Endothelial cell of umbilical vein (primary cell): ENCODE results near the gene FGFRL1. TPM values are rescaled to one million over a fixed set of nuclear protein-coding genes. Genes with fewer than 3 reads are reported as not detected.

Experiments
- BruUV-seq: library from RNA; stranded (reverse); fragments of 400-500 nt; replicated peaks from 2 replicates; lab custom pipeline; 2021; lab: Mats Ljungman, UMichigan
- CTCF ChIA-PET: fragments of 300-600, 350-600 bp; sonication (Branson Sonifier 250); formaldehyde crosslinking; loops from one replicate; lab custom pipeline; 2021; ENCODE audit warnings: antibody characterized with exemption, inconsistent platforms; lab: Charles Lee
- POLR2A ChIA-PET: fragments of 300-600, 350-600 bp; sonication (Branson Sonifier 250); formaldehyde crosslinking; loops from one replicate; lab custom pipeline; 2021; ENCODE audit warnings: antibody characterized with exemption, inconsistent platforms; lab: Charles Lee
- DNase-seq: peaks from one replicate; pipeline ENCODE4 v3.0.0-alpha.2; 2011; ENCODE audit warnings: low read depth, low spot score
- FAIRE-seq: peaks from 2 replicates; lab custom pipeline; 2011; peaks lifted over from hg19 to GRCh38; lab: Jason Lieb, UNC
- H2AFZ ChIP-seq: 2 replicates; pipeline ENCODE4 v1.6.0; 2012; ENCODE audit warnings: low read depth, low read length, control low read depth, inconsistent platforms
- H3K27ac ChIP-seq: 2 replicates; pipeline ENCODE4 v1.5.1; 2011; ENCODE audit warnings: low read depth, mild to moderate bottlenecking, control low read depth, low read length, moderate library complexity; ENCODE audit not compliant: insufficient read depth
- H3K27me3 ChIP-seq, 2 experiments: 2 replicates each; pipeline versions ENCODE4 v1.6.0 to v1.6.1; 2011; ENCODE audit warnings: low read length in 2 of 2, mixed read lengths in 1 of 2; ENCODE audit not compliant: control insufficient read depth in 2 of 2, insufficient read depth in 2 of 2
- H3K36me3 ChIP-seq, 2 experiments: 2 replicates in 1 of 2; 3 replicates in 1 of 2; pipeline ENCODE4 v1.5.1; 2011; ENCODE audit warnings: low read length in 2 of 2, mild to moderate bottlenecking in 1 of 2, moderate library complexity in 1 of 2; ENCODE audit not compliant: control insufficient read depth in 2 of 2, insufficient read depth in 2 of 2; ENCODE audit errors: extremely low read depth in 1 of 2
- H3K4me1 ChIP-seq: 3 replicates; pipeline ENCODE4 v1.5.1; 2011; ENCODE audit warnings: mild to moderate bottlenecking, low read length; ENCODE audit not compliant: control insufficient read depth, insufficient read depth; ENCODE audit errors: extremely low read depth
- H3K4me2 ChIP-seq: 2 replicates; pipeline ENCODE4 v1.6.1; 2011; ENCODE audit warnings: low read length, control low read depth, mixed read lengths; ENCODE audit not compliant: insufficient read depth
- H3K4me3 ChIP-seq, 3 experiments: fragments of 200-600 bp in 1 of 3; sonication (generic), shearing (Covaris generic) in 1 of 3; replicated peaks in 1 of 3; 2 replicates each; pipeline ENCODE4 v1.5.1; 2011 to 2016; ENCODE audit warnings: control low read depth in 3 of 3, low read length in 3 of 3, mild to moderate bottlenecking in 2 of 3, inconsistent platforms in 1 of 3, low read depth in 1 of 3, moderate library complexity in 1 of 3; ENCODE audit not compliant: insufficient read depth in 1 of 3
- H3K79me2 ChIP-seq: 2 replicates; pipeline ENCODE4 v1.6.0; 2012; ENCODE audit warnings: low read length, inconsistent platforms; ENCODE audit not compliant: control insufficient read depth, insufficient read depth
- H3K9ac ChIP-seq: replicated peaks from 2 replicates; pipeline ENCODE3; 2011; ENCODE audit warnings: low read length, control low read depth; ENCODE audit not compliant: insufficient read depth; ENCODE audit errors: extremely low read depth
- H3K9me1 ChIP-seq: replicated peaks from 3 replicates; pipeline ENCODE4 v1.6.0; 2011; ENCODE audit warnings: mild to moderate bottlenecking, low read length; ENCODE audit not compliant: control insufficient read depth, insufficient read depth; ENCODE audit errors: extremely low read depth
- H3K9me3 ChIP-seq: replicated peaks from 2 replicates; pipeline ENCODE4 v1.5.1; 2012; ENCODE audit warnings: low read length, inconsistent platforms; ENCODE audit not compliant: control insufficient read depth, insufficient read depth
- H4K20me1 ChIP-seq: replicated peaks from 2 replicates; pipeline ENCODE3; 2011; ENCODE audit warnings: mild to moderate bottlenecking, low read length; ENCODE audit not compliant: control insufficient read depth, insufficient read depth; ENCODE audit errors: extremely low read depth
- FOS ChIP-seq: IDR thresholded peaks from 2 replicates; pipeline ENCODE4 v1.6.1; 2011; ENCODE audit warnings: mild to moderate bottlenecking, low read length, moderate library complexity, borderline replicate concordance; ENCODE audit not compliant: insufficient read depth
- JUN ChIP-seq: IDR thresholded peaks from 2 replicates; pipeline ENCODE4 v1.6.1; 2011; ENCODE audit warnings: borderline replicate concordance, low read depth; ENCODE audit not compliant: insufficient read length, insufficient read depth
- POLR2A ChIP-seq: IDR thresholded peaks from 2 replicates; pipeline ENCODE4 v1.6.1; 2012; ENCODE audit warnings: low read depth, mild to moderate bottlenecking, control low read depth, low read length
- POLR2AphosphoS5 ChIP-seq: IDR thresholded peaks from 2 replicates; pipeline ENCODE4 v1.6.1; 2012; ENCODE audit warnings: low read depth, mild to moderate bottlenecking, control low read depth, low read length, moderate library complexity; ENCODE audit not compliant: insufficient read depth
- dilution Hi-C: fragments of 300-500 bp; cut with MboI; formaldehyde crosslinking; loops from one replicate; pipeline ENCODE4 v1.15.0; 2019; ENCODE audit warnings: low sequenced_read_pairs; ENCODE audit not compliant: extremely low pct_ligation_motif_present
- intact Hi-C: fragments of 100-400 bp; cut with micrococcal nuclease; formaldehyde crosslinking; loops from one replicate; pipeline ENCODE4 v1.10.0; 2022
- polyA plus RNA-seq, 4 experiments: library from polyadenylated mRNA; depleted of rRNA in 3 of 4; stranded (reverse) in 3 of 4; unstranded in 1 of 4; fragments of >200 nt; gene quantifications; 2 replicates each; pipeline versions ENCODE4 v1.2.1 to v1.2.3, GENCODE V29; 2011 to 2012; ENCODE audit warnings: missing spikeins in 1 of 4
- total RNA-seq: library from RNA; stranded (reverse); gene quantifications from 2 replicates; pipeline ENCODE4 v1.2.3, GENCODE V29; 2021
- TF ChIP-seq, protein P1 (sequence below), 2 donors: IDR thresholded peaks; 1 replicate in 1 of 2; 2 replicates in 1 of 2; pipeline ENCODE4 v1.5.1; 2011; ENCODE audit warnings: low read length in 2 of 2, mild to moderate bottlenecking in 2 of 2, moderate library complexity in 2 of 2, control low read depth in 1 of 2, inconsistent platforms in 1 of 2, low read depth in 1 of 2; ENCODE audit not compliant: insufficient read depth in 1 of 2; ENCODE audit errors: extremely low read depth in 1 of 2
- TF ChIP-seq, protein P2 (sequence below): IDR thresholded peaks from 2 replicates; pipeline ENCODE4 v1.6.1; 2011; ENCODE audit not compliant: insufficient read depth, insufficient read length

The FGFRL1 gene
- total and polyA plus RNA-seq, 2 donors (not counting 3 experiments of a cell fraction or from before 2014, with no cell fraction given), result 33.3 to 74.6 TPM

DNA sequence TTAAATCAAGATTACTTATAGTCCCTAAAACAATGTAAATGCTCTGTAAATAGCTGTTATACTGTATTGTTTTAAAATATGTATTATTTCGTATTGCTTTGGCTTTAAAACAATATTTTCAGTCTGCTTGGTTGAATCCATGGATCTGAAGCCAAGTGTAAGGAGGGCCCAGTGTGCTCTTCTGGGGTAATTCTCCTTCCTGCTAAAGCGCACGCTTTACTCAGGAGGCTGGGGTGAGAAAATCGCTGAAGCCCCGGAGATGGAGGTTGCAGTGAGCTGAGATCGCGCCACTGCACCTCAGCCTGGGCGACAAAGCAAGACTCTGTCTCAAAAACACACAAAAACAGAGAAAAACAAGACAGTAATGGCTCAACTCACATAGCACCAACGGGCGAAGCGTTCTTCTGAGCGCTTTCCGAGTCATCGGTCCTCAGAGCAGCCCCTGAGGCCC lies 25.0 kb upstream of the FGFRL1 start:
- Histone ChIP-seq H3K79me2 (no peaks in the 10 kb centered on the region), H3K4me1 (peaks cover 15% of the 10 kb centered on the region), H3K27ac (peak overlapping the region; percentile 25), H4K20me1 (no peaks in the 10 kb centered on the region), H3K9me3 (no peaks in the 10 kb centered on the region), H3K4me2 (peak overlapping the region; percentile 92), H3K27me3 (no peaks in the 10 kb centered on the region), H2AFZ (peak overlapping the region; percentile 95), H3K36me3 (peaks cover 0 to 2% of the 10 kb centered on the region in 2 experiments), H3K9ac (peak overlapping the region; percentile 41), H3K9me1 (no peaks in the 10 kb centered on the region), H3K4me3 (peak overlapping the region; percentile 67 to 89 (median 74))
- ChIA-PET POLR2A (no interaction called here), CTCF (interaction anchor here (0.6 to 2.5 kb wide), 19 partner anchors 9 to 303 kb away, joined by 3 to 35 read pairs (median 4); partner anchors contain the start of genes GAK and TMEM175)
- BruUV-seq, result TSS peak; percentile 66
- intact Hi-C loops, result loop anchor here (2.0 to 5.0 kb wide), 3 partner anchors 14 to 244 kb away; partner anchors contain the start of genes DGKQ, GAK and TMEM175
- DNase-seq (no peak), FAIRE-seq (peak; percentile 33)
- TF ChIP-seq, protein P1, sequence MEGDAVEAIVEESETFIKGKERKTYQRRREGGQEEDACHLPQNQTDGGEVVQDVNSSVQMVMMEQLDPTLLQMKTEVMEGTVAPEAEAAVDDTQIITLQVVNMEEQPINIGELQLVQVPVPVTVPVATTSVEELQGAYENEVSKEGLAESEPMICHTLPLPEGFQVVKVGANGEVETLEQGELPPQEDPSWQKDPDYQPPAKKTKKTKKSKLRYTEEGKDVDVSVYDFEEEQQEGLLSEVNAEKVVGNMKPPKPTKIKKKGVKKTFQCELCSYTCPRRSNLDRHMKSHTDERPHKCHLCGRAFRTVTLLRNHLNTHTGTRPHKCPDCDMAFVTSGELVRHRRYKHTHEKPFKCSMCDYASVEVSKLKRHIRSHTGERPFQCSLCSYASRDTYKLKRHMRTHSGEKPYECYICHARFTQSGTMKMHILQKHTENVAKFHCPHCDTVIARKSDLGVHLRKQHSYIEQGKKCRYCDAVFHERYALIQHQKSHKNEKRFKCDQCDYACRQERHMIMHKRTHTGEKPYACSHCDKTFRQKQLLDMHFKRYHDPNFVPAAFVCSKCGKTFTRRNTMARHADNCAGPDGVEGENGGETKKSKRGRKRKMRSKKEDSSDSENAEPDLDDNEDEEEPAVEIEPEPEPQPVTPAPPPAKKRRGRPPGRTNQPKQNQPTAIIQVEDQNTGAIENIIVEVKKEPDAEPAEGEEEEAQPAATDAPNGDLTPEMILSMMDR (IDR thresholded peaks at IDR 0.05; ENCODE audit: extremely low read depth in 1 of 2, insufficient read depth in 1 of 2, low read depth in 1 of 2, low read length in 2 of 2), result no peak
- TF ChIP-seq POLR2AphosphoS5, result no peak
- TF ChIP-seq, protein P2, sequence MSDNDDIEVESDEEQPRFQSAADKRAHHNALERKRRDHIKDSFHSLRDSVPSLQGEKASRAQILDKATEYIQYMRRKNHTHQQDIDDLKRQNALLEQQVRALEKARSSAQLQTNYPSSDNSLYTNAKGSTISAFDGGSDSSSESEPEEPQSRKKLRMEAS, result no peak
- peak; percentile 84 for TF ChIP-seq POLR2A
- no peak for TF ChIP-seq FOS
- TF ChIP-seq JUN, result no peak
- dilution Hi-C loops, result no loop called here
